OCI-LY3 (cell line): ENCODE data around the gene EIF4B.
"Not testable (repeated sequence)": the region's sequence is repeated elsewhere in the genome, so short reads cannot be mapped to it uniquely, and the experiment has no call there.

Source experiments
- H2AFZ ChIP-seq: fragments of 200-600, 300-600 bp; shearing (Covaris generic); 2 replicates; pipeline ENCODE4 v1.6.0; 2014; ENCODE audit warnings: antibody characterized with exemption, low read depth, low read length
- H3K27ac ChIP-seq: fragments of 200-600, 300-600 bp; sonication (generic); 2 replicates; pipeline ENCODE4 v1.5.1; 2014; ENCODE audit warnings: mild to moderate bottlenecking, low read length, moderate library complexity, mixed read lengths
- H3K27me3 ChIP-seq: fragments of 200-600, 300-600 bp; sonication (generic); 2 replicates; pipeline ENCODE4 v1.6.1; 2014; ENCODE audit warnings: low read depth, low read length, mixed read lengths
- H3K36me3 ChIP-seq: fragments of 200-600, 300-600 bp; sonication (generic); replicated peaks from 2 replicates; pipeline ENCODE3; 2014; ENCODE audit warnings: low read depth, low read length, mixed read lengths
- H3K4me1 ChIP-seq: fragments of 300-600, 200-600 bp; sonication (generic); 2 replicates; pipeline ENCODE4 v1.6.1; 2014; ENCODE audit warnings: low read length, mixed read lengths
- H3K4me2 ChIP-seq: fragments of 200-600, 300-600 bp; sonication (generic); 2 replicates; pipeline ENCODE4 v1.6.1; 2014; ENCODE audit warnings: low read length, mixed read lengths
- H3K4me3 ChIP-seq: fragments of 300-600, 200-600 bp; sonication (generic); 2 replicates; pipeline ENCODE4 v1.5.1; 2014; ENCODE audit warnings: antibody characterized with exemption, mild to moderate bottlenecking, low read length, moderate library complexity
- H3K79me2 ChIP-seq: fragments of 300-600, 200-600 bp; shearing (Covaris generic); 2 replicates; pipeline ENCODE4 v1.6.1; 2014; ENCODE audit warnings: mild to moderate bottlenecking, low read length, mixed read lengths
- H3K9ac ChIP-seq: fragments of 300-600, 200-600 bp; shearing (Covaris generic); 2 replicates; pipeline ENCODE4 v1.6.0; 2014; ENCODE audit warnings: mild to moderate bottlenecking, low read length, moderate library complexity
- H3K9me3 ChIP-seq: fragments of 200-600, 300-600 bp; shearing (Covaris generic); 2 replicates; pipeline ENCODE4 v1.6.1; 2014; ENCODE audit warnings: low read length, mixed read lengths; ENCODE audit not compliant: insufficient read depth
- H4K20me1 ChIP-seq: fragments of 200-600, 300-600 bp; sonication (generic); 2 replicates; pipeline ENCODE4 v1.6.1; 2016; ENCODE audit warnings: low read length, mixed read lengths; ENCODE audit not compliant: insufficient read depth
- CTCF ChIP-seq: fragments of 200-600, 300-600 bp; sonication (generic); IDR thresholded peaks from 2 replicates; pipeline ENCODE4 v1.5.1; 2014; ENCODE audit warnings: antibody characterized with exemption, low read length, low read depth
- EZH2phosphoT487 ChIP-seq: fragments of 200-600 bp; shearing (Covaris generic); IDR thresholded peaks from 2 replicates; pipeline ENCODE4 v1.6.1; 2018; ENCODE audit warnings: antibody characterized with exemption, mixed run types, low read depth

Gene EIF4B

GRCh38 chr12:53025250-53025649 lies 19.0 kb downstream of the EIF4B start:
- no peak overlapping the region for H3K27ac ChIP-seq
- H4K20me1 ChIP-seq = no peaks in the 10 kb centered on the region; the same call in 1 of the 2 replicates

GRCh38 chr12:53027014-53027413 lies 20.8 kb downstream of the EIF4B start:
- not testable (repeated sequence) for H3K9ac ChIP-seq, H3K4me3 ChIP-seq, H3K4me1 ChIP-seq, H3K27me3 ChIP-seq, H3K9me3 ChIP-seq, H3K27ac ChIP-seq, H2AFZ ChIP-seq, H3K4me2 ChIP-seq, H4K20me1 ChIP-seq
- peaks cover 12% of the 10 kb centered on the region for H3K79me2 ChIP-seq
- H3K36me3 ChIP-seq = peaks cover 61% of the 10 kb centered on the region

More at GRCh38 chr12:53025250-53025649, 19.0 kb downstream of the EIF4B start:
- H3K4me2 ChIP-seq = no peak overlapping the region
- H3K4me1 ChIP-seq = no peaks in the 10 kb centered on the region
- TF ChIP-seq EZH2phosphoT487 (no peak), CTCF (no peak)
- H3K4me3 ChIP-seq = no peak overlapping the region
- no peak overlapping the region for H2AFZ ChIP-seq
- H3K79me2 ChIP-seq = peaks cover 14% of the 10 kb centered on the region
- H3K9me3 ChIP-seq = no peaks in the 10 kb centered on the region
- H3K9ac ChIP-seq = no peak overlapping the region
- peaks cover 64% of the 10 kb centered on the region for H3K36me3 ChIP-seq
- H3K27me3 ChIP-seq = no peaks in the 10 kb centered on the region

GRCh38 chr12:53031616-53032015 lies 25.4 kb downstream of the EIF4B start:
- Histone ChIP-seq H3K9ac (no peak overlapping the region), H2AFZ (no peak overlapping the region), H3K79me2 (peaks cover 5% of the 10 kb centered on the region; the same call in 1 of the 2 replicates), H3K4me1 (no peaks in the 10 kb centered on the region), H3K36me3 (peaks cover 50% of the 10 kb centered on the region), H3K27me3 (no peaks in the 10 kb centered on the region), H3K4me3 (no peak overlapping the region), H3K27ac (no peak overlapping the region), H3K4me2 (no peak overlapping the region), H3K9me3 (no peaks in the 10 kb centered on the region), H4K20me1 (peaks cover 17% of the 10 kb centered on the region)
- no peak for TF ChIP-seq EZH2phosphoT487
- no peak for TF ChIP-seq CTCF

- not testable (repeated sequence) for H3K4me1 ChIP-seq, H3K9me3 ChIP-seq, H3K27ac ChIP-seq, H3K9ac ChIP-seq, H2AFZ ChIP-seq, H3K4me3 ChIP-seq, H3K79me2 ChIP-seq, H3K4me2 ChIP-seq, H3K27me3 ChIP-seq
- Histone ChIP-seq H4K20me1 (peaks cover 19% of the 10 kb centered on the region), H3K36me3 (peaks cover 56% of the 10 kb centered on the region)
Measured at GRCh38 chr12:53033832-53034231, 27.6 kb downstream of the EIF4B start.

GRCh38 chr12:53034459-53034858 lies 28.2 kb downstream of the EIF4B start:
- Histone ChIP-seq H3K4me3 (no peak overlapping the region), H3K4me2 (no peak overlapping the region), H3K79me2 (peaks cover 5% of the 10 kb centered on the region; the same call in 1 of the 2 replicates), H3K27me3 (no peaks in the 10 kb centered on the region), H3K9me3 (no peaks in the 10 kb centered on the region), H3K36me3 (peaks cover 63% of the 10 kb centered on the region), H4K20me1 (peaks cover 23% of the 10 kb centered on the region), H2AFZ (no peak overlapping the region), H3K4me1 (no peaks in the 10 kb centered on the region), H3K27ac (no peak overlapping the region), H3K9ac (no peak overlapping the region)
- TF ChIP-seq EZH2phosphoT487 (no peak), CTCF (no peak)
